HL-60 (cell line): Measurements from ENCODE around the gene MPP3.

Source experiments
- CTCF ChIP-seq: IDR thresholded peaks from one replicate; pipeline ENCODE4 v1.5.1; 2011; ENCODE audit warnings: low read length, control low read depth, inconsistent platforms; ENCODE audit not compliant: insufficient read depth
- GABPA ChIP-seq: IDR thresholded peaks from 2 replicates; pipeline ENCODE4 v1.6.1; 2012; ENCODE audit warnings: low read depth
- POLR2AphosphoS5 ChIP-seq: IDR thresholded peaks from 2 replicates; pipeline ENCODE4 v1.6.1; 2012; ENCODE audit warnings: low read depth
- REST ChIP-seq: IDR thresholded peaks from 2 replicates; pipeline ENCODE4 v1.6.1; 2012; ENCODE audit warnings: low read depth; ENCODE audit not compliant: insufficient replicate concordance

- TF ChIP-seq REST (no peak), CTCF (no peak), POLR2AphosphoS5 (no peak), GABPA (no peak)
These were observed 74.3 kb downstream of the MPP3 start, which contains the start of gene SOST for GRCh38 chr17:43758497-43759174.
